ENCODE results near the gene S100B. TPM values are rescaled to one million over a fixed set of nuclear protein-coding genes. Genes with fewer than 3 reads are reported as not detected.

The S100B gene
- total and polyA plus RNA-seq, 2 of the 8 experiments (the other 6 are each of a cell fraction or from before 2014, with no cell fraction given), result 0.36 to 0.69 TPM

DNA sequence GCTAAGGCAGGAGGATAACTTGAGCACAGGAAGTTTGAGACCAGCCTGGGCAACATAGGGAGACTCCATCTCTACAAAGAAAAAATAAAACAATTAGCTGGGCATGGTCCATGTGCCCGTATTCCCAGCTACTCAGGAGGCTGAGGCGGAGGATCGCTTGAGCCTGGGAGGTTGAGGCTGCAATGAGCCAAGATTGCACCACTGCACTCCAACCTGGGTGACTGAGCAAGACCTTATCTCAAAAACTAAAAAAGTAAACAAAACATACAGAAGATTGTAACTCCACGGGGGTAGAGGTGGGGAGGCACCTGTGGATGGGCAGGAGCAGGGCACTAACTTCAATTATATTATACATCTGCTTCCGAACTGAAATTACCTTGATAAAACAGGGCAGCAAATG lies 4.6 kb downstream of the S100B start:
- Histone ChIP-seq H3K4me2 (ENCODE audit: insufficient read depth in 1 of 2, low read depth in 2 of 2, low read length in 2 of 2) (no peak overlapping the region), H2BK20ac (ENCODE audit: low read length) (no peak overlapping the region), H3K27me3 (replicated peaks in 1 of 4; ENCODE audit: control insufficient read depth in 3 of 4, extremely low read depth in 1 of 4, insufficient read depth in 3 of 4, low read length in 3 of 4) (no peaks in the 10 kb centered on the region), H2BK5ac (ENCODE audit: low read depth, low read length) (no peak overlapping the region), H4K20me1 (replicated peaks in 1 of 2; ENCODE audit: control insufficient read depth in 1 of 2, insufficient read depth in 2 of 2, low read length in 2 of 2) (no peaks in the 10 kb centered on the region), H3K36me3 (ENCODE audit: control insufficient read depth in 2 of 4, insufficient read depth in 4 of 4, low read length in 3 of 4) (no peaks in the 10 kb centered on the region), H3K18ac (ENCODE audit: extremely low read depth, low read length) (no peak overlapping the region), H3K9ac (replicated peaks in 1 of 4; ENCODE audit: extremely low read depth in 1 of 4, low read depth in 3 of 4, low read length in 3 of 4) (no peak overlapping the region), H3K4ac (replicated peaks; ENCODE audit: insufficient read length, low read depth, low read length) (no peak overlapping the region), H2BK12ac (ENCODE audit: low read depth, low read length) (no peak overlapping the region), H3K9me3 (ENCODE audit: insufficient read depth in 2 of 2, low read depth in 1 of 2, low read length in 1 of 2) (no peaks in the 10 kb centered on the region), H3K14ac (ENCODE audit: insufficient read length) (no peak overlapping the region), H4K5ac (ENCODE audit: insufficient read length, low read depth, low read length) (no peak overlapping the region), H4K8ac (ENCODE audit: extremely low read depth, insufficient read depth, low read length) (no peak overlapping the region), H3K56ac (replicated peaks; ENCODE audit: insufficient read length, low read depth, low read length) (no peak overlapping the region), H3K4me3 (ENCODE audit: extremely low read depth in 1 of 4, insufficient read depth in 2 of 4, low read depth in 3 of 4, low read length in 4 of 4) (no peak overlapping the region), H4K91ac (replicated peaks; ENCODE audit: insufficient read length, low read length) (no peak overlapping the region), H2BK15ac (ENCODE audit: low read length) (no peak overlapping the region), H2AFZ (ENCODE audit: low read length) (no peak overlapping the region), H2BK120ac (replicated peaks; ENCODE audit: low read depth, low read length) (no peak overlapping the region), H2AK5ac (ENCODE audit: low read depth, low read length) (no peak overlapping the region), H3K23ac (ENCODE audit: insufficient read length) (no peak overlapping the region), H3K79me1 (ENCODE audit: low read depth, low read length) (no peaks in the 10 kb centered on the region), H3K79me2 (ENCODE audit: control insufficient read depth in 1 of 2, insufficient read depth in 2 of 2, low read length in 2 of 2) (no peaks in the 10 kb centered on the region), H3K23me2 (ENCODE audit: low read depth, low read length) (no peaks in the 10 kb centered on the region), H3K4me1 (replicated peaks in 1 of 4; ENCODE audit: control insufficient read depth in 3 of 4, insufficient read depth in 4 of 4, low read length in 3 of 4) (peaks cover 2 to 8% (median 3%) of the 10 kb centered on the region in 4 experiments; a peak in 4 of 7 replicates), H3K27ac (ENCODE audit: low read depth, low read length) (no peak overlapping the region)
- CTCF ChIA-PET (ENCODE audit: partially characterized antibody), result no interaction called here
- no peak for TF ChIP-seq MAFK (IDR thresholded peaks at IDR 0.05; ENCODE audit: low read depth, low read length)
- TF ChIP-seq HDAC6 (IDR thresholded peaks at IDR 0.05; ENCODE audit: low read depth, low read length), result no peak
- no peak for TF ChIP-seq BCL11A (IDR thresholded peaks at IDR 0.05; ENCODE audit: low read depth in 2 of 2, low read length in 2 of 2)
- no peak for TF ChIP-seq EGR1 (IDR thresholded peaks at IDR 0.05; ENCODE audit: borderline replicate concordance, low read depth, low read length)
- POLR2A ChIA-PET (ENCODE audit: partially characterized antibody), result no interaction called here
- DNase-seq (ENCODE audit: low read depth in 1 of 2, low spot score in 2 of 2), result no peak
- WGBS, 2 experiments (ENCODE audit: extremely low coverage in 1 of 2, insufficient coverage in 1 of 2, insufficient read length in 1 of 2, insufficient replicate concordance in 2 of 2, low coverage in 1 of 2, low lambda C conversion rate in 2 of 2, missing lambda C conversion rate in 1 of 2), result 89% methylated on average over 5 of the region's 5 CpGs; no CpG with 5 or more reads in 1 of the 2 experiments
- no peak for FAIRE-seq

All from H1 (cell line).